ENCODE data around the gene ACOT2. TPM values are rescaled to one million over a fixed set of nuclear protein-coding genes. Genes with fewer than 3 reads are reported as not detected.

ACOT2 gene
- total RNA-seq, 1 donor from 2014 or later = 48.2 TPM

DNA sequence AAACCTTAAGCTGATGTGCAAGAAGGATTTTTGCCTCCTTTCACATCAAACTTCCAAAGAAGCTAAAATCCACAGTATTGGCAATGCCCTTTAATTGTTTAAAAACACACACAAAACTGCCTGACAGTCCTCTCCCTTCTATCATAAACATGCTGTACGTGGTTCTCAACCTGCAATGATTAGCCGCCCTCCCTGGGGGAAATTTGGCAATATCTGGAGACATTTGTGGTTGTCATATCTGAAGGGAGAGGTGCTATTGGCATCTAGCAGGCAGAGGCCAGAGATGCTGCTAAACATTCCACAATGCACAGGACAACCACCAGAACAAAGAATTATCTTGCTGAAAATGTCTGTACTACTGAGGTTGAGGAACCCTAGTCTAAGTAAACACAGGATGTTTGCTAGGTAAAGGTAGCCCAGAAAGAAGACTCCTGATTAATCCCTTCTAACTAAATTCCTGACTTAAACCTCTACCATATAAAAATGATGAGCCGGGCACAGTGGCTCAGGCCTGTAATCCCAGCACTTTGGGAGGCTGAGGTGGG, 44.5 kb downstream of the ACOT2 start:
- DNase-seq (ENCODE audit: low spot score) = no peak

DNA sequence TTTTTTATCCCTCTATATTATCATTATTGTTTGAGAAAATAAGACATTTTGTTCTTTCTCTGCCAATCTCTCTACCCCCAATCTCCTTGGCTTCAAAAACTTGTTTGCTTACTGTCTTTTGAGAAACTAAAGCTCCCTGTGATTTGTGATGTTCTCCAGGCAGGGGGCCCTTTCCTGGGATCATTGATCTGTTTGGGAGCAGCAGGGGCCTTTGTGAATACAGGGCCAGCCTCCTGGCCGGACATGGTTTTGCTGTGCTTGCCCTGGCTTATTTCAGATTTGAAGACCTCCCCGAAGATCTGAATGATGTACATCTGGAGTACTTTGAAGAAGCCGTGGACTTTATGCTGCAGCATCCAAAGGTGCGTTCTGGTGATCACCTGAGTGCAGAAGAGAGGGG, 47.8 kb downstream of the ACOT2 start:
- DNase-seq (ENCODE audit: low spot score) = no peak

DNA sequence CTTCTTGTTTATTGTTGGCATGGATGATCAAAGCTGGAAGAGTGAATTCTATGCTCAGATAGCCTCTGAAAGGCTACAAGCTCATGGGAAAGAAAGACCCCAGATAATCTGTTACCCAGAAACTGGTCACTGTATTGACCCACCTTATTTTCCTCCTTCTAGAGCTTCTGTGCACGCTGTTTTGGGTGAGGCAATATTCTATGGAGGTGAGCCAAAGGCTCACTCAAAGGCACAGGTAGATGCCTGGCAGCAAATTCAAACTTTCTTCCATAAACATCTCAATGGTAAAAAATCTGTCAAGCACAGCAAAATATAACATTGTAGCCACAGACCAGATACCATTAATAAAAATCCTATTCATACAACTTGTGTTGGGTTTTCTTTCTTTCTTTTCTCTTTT, 50.5 kb downstream of the ACOT2 start:
- DNase-seq (ENCODE audit: low spot score) = no peak

DNA sequence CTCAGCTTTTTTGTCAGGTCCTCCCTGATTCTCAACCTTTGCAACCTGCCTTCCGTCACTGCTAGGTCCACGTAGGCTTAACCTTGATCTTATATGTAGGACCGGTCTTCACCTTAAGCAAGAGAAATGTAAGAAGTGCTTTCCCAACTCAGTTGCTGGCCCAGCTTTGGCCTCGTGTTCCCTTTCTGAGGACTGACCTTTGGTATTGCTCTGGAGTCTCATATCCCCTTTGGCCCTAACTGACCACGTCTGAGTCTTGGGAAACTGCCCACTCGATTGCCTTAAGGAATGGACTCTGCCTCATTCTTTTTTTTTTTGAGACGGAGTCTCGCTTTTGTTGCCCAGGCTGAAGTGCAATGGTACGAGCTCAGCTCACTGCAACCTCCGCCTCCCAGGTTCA, 51.3 kb downstream of the ACOT2 start:
- no peak for DNase-seq (ENCODE audit: low spot score)

DNA sequence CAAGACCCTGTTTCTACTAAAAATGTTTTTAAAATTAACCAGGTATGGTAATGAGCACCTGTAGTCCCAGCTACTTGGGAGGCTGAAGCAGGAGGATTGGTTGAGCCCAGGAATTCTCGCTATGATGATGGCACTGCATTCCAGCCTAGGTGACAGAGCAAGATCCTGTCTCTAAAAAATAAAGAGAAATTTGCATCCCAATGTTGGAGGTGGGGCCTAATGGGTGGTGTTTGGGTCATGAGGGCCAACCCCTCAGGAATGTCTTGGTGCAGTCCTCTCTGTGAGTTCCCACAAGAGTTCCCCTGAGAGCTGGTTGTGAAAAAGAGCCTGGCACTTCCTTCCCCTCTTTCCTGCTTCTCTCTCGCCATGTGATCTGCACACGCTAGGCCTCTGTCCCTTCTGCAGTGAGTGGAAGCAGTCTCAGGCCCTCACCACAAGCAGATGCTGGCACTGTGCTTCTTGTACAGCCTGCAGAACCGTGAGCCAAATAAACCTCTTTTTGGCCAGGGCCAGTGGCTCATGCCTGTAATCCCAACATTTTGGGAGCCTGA, 54.6 kb downstream of the ACOT2 start:
- no peak for DNase-seq (ENCODE audit: low spot score)

Other genes starting within 250 kb of the ACOT2 start
- 24.6 TPM for gene NUMB, start 110.7 kb upstream of the ACOT2 start, total RNA-seq (ENCODE audit: insufficient read depth, low replicate concordance)
- 5.8 TPM for gene RIOX1, start 78.3 kb upstream of the ACOT2 start, total RNA-seq (ENCODE audit: insufficient read depth, low replicate concordance)
- gene ACOT1, start 32.1 kb upstream of the ACOT2 start, total RNA-seq (ENCODE audit: insufficient read depth, low replicate concordance) = 2.6 TPM
- 2.6 TPM for gene HEATR4, start 10.3 kb upstream of the ACOT2 start, total RNA-seq (ENCODE audit: insufficient read depth, low replicate concordance)
- gene ACOT4, start 22.7 kb downstream of the ACOT2 start, total RNA-seq (ENCODE audit: insufficient read depth, low replicate concordance) = 4.3 TPM
- gene ACOT6, start 43.3 kb downstream of the ACOT2 start, total RNA-seq (ENCODE audit: insufficient read depth, low replicate concordance) = not detected
- gene DNAL1, start 75.8 kb downstream of the ACOT2 start, total RNA-seq (ENCODE audit: insufficient read depth, low replicate concordance) = 7.0 TPM
- gene PNMA1, start 145.2 kb downstream of the ACOT2 start, total RNA-seq (ENCODE audit: insufficient read depth, low replicate concordance) = 42.1 TPM

Measured in umbilical cord (tissue), 2 donors.